Measurements from ENCODE around the gene ZNF2. TPM values are rescaled to one million over a fixed set of nuclear protein-coding genes. Genes with fewer than 3 reads are reported as not detected.
A peak's percentile ranks its signal among the peaks of the same experiment; 100 is the strongest.

Gene ZNF2
- polyA plus RNA-seq (ENCODE audit: insufficient read length), result 5.2 TPM

- DNase-seq, result peak; percentile 99
Observed at GRCh38 chr2:95165371-95166064, at the start of gene ZNF2. Gene ZNF2 (plus strand): TSS chr2:95165809. CDS start chr2:95176227, 10,418 bp downstream.

- no peak for DNase-seq
Observed at GRCh38 chr2:95121093-95121406, 44.6 kb upstream of the ZNF2 start.

- peak; percentile 87 for DNase-seq
Observed at GRCh38 chr2:95121407-95122196, 44.0 kb upstream of the ZNF2 start, which contains the start of gene MRPS5. Gene MRPS5 (minus strand): TSS chr2:95121808. CDS start chr2:95121791, 17 bp downstream.

GRCh38 chr2:95122197-95122551 is 43.4 kb upstream of the ZNF2 start:
- no peak for DNase-seq

GRCh38 chr2:95138702-95139101 is 26.9 kb upstream of the ZNF2 start:
- DNase-seq, result no peak

- no peak for DNase-seq
Observed at GRCh38 chr2:95143838-95144237, 21.8 kb upstream of the ZNF2 start.

GRCh38 chr2:95149397-95149984 is 16.1 kb upstream of the ZNF2 start:
- no peak for DNase-seq

GRCh38 chr2:95158441-95158840 is 7.2 kb upstream of the ZNF2 start:
- no peak for DNase-seq

- peak; percentile 58 for DNase-seq
Observed at GRCh38 chr2:95158891-95159619, 6.6 kb upstream of the ZNF2 start.

- peak; percentile 69 for DNase-seq
Observed at GRCh38 chr2:95159690-95160449, 5.7 kb upstream of the ZNF2 start, which contains the start of gene ZNF514. Gene ZNF514 (minus strand): TSS chr2:95159848. CDS start chr2:95153253, 6,595 bp downstream.

GRCh38 chr2:95165030-95165370 is 609 bp upstream of the ZNF2 start:
- DNase-seq, result no peak

- DNase-seq, result no peak
Observed at GRCh38 chr2:95166065-95166763, 605 bp downstream of the ZNF2 start.

GRCh38 chr2:95171902-95172301 is 6.3 kb downstream of the ZNF2 start:
- no peak for DNase-seq

GRCh38 chr2:95174031-95174542 is 8.5 kb downstream of the ZNF2 start:
- DNase-seq, result no peak

- DNase-seq, result no peak
Observed at GRCh38 chr2:95179451-95179850, 13.8 kb downstream of the ZNF2 start.

- DNase-seq, result no peak
Observed at GRCh38 chr2:95181774-95182173, 16.2 kb downstream of the ZNF2 start.

GRCh38 chr2:95185197-95185596 is 19.6 kb downstream of the ZNF2 start:
- DNase-seq, result no peak

GRCh38 chr2:95185973-95186372 is 20.4 kb downstream of the ZNF2 start:
- DNase-seq, result no peak

GRCh38 chr2:95192956-95193355 is 27.3 kb downstream of the ZNF2 start:
- peak; percentile 16 for DNase-seq

- no peak for DNase-seq
Observed at GRCh38 chr2:95203911-95204310, 38.3 kb downstream of the ZNF2 start.

GRCh38 chr2:95204396-95204795 is 38.8 kb downstream of the ZNF2 start:
- no peak for DNase-seq

Data from hindlimb muscle (tissue), 1 donor.